Small intestine (tissue), 7 donors: Measurements from ENCODE around the gene NR1H4. TPM values are rescaled to one million over a fixed set of nuclear protein-coding genes. Genes with fewer than 3 reads are reported as not detected.
A peak's percentile ranks its signal among the peaks of the same experiment; 100 is the strongest.

Experiments
- DNase-seq, 2 donors: peaks; one replicate each; pipeline versions ENCODE4 v3.0.0 to v3.0.0-alpha.2; 2013
- FAIRE-seq: peaks from 2 replicates; lab custom pipeline; 2012; peaks lifted over from hg19 to GRCh38; lab: Jason Lieb, UNC
- H3K27ac ChIP-seq, 3 donors: one replicate each; pipeline ENCODE4 v1.5.1; 2013; ENCODE audit warnings: low read length in 2 of 3, mild to moderate bottlenecking in 2 of 3, control low read depth in 1 of 3, inconsistent platforms in 1 of 3, low read depth in 1 of 3, moderate library complexity in 1 of 3
- H3K27me3 ChIP-seq, 3 donors: one replicate each; pipeline ENCODE4 v1.6.1; 2013; ENCODE audit warnings: low read length in 3 of 3, inconsistent platforms in 1 of 3; ENCODE audit not compliant: control insufficient read depth in 3 of 3, insufficient read depth in 3 of 3
- H3K36me3 ChIP-seq, 3 donors: one replicate each; pipeline ENCODE4 v1.6.1; 2013; ENCODE audit warnings: low read length in 3 of 3, inconsistent platforms in 1 of 3, low read depth in 1 of 3, mild to moderate bottlenecking in 1 of 3, moderate library complexity in 1 of 3; ENCODE audit not compliant: control insufficient read depth in 3 of 3, insufficient read depth in 2 of 3
- H3K4me1 ChIP-seq, 3 donors: one replicate each; pipeline ENCODE4 v1.6.1; 2013; ENCODE audit warnings: low read length in 2 of 3, inconsistent platforms in 1 of 3, low read depth in 1 of 3, mild to moderate bottlenecking in 1 of 3, moderate library complexity in 1 of 3; ENCODE audit not compliant: control insufficient read depth in 3 of 3, insufficient read depth in 2 of 3
- H3K4me3 ChIP-seq, 3 donors: one replicate each; pipeline ENCODE4 v1.5.1; 2013; ENCODE audit warnings: low read length in 3 of 3, control low read depth in 1 of 3, inconsistent platforms in 1 of 3, low read depth in 1 of 3, mild to moderate bottlenecking in 1 of 3, moderate library complexity in 1 of 3
- H3K9me3 ChIP-seq, 2 donors: one replicate each; pipeline ENCODE4 v1.6.1; 2013; ENCODE audit warnings: low read depth in 1 of 2, low read length in 1 of 2; ENCODE audit not compliant: control insufficient read depth in 2 of 2, insufficient read depth in 1 of 2
- WGBS, 3 donors: extraction: QIAGEN DNeasy Blood & Tissue Kit; methylation state at CpG; one replicate each; pipeline ENCODE4 v1.1.7; 2013; 5-methylcytosine and 5-hydroxymethylcytosine counted together
- polyA plus RNA-seq, 4 donors: library from polyadenylated mRNA; stranded (reverse) in 3 of 4; unstranded in 1 of 4; fragments of 200-250 nt in 3 of 4; fragments of 120-200 nt in 1 of 4; gene quantifications; one replicate each; pipeline versions ENCODE4 v1.2.1 to v1.2.3, GENCODE V29; 2013
- donor health status: healthy with polysubstance abuse.
- donor health status: control.
- donor health status: control.
- donor health status: Bipolar disorder and iron deficiency.
- donor health status: healthy.

The NR1H4 gene
- polyA plus RNA-seq, 4 donors, result 16.5 to 139 (median 45.0) TPM

GRCh38 chr12:100521958-100522357 is 48.3 kb downstream of the NR1H4 start:
- FAIRE-seq, result no peak
- Histone ChIP-seq H3K27me3 (no peaks in the 10 kb centered on the region), H3K4me1 (peaks cover 0 to 5% (median 0%) of the 10 kb centered on the region in 3 donors), H3K4me3 (no peak overlapping the region), H3K9me3 (no peaks in the 10 kb centered on the region), H3K36me3 (peaks cover 0 to 25% (median 0%) of the 10 kb centered on the region in 3 donors), H3K27ac (no peak overlapping the region)
- DNase-seq, result no peak
- 61 to 78% (median 70%) methylated on average over 1 of the region's 1 CpG for WGBS, 3 donors

- no peak overlapping the region for H3K4me3 ChIP-seq
- H3K27ac ChIP-seq, result peak overlapping the region; percentile 22 to 80 (median 80)
- H3K4me1 ChIP-seq, result peaks cover 7 to 18% (median 8%) of the 10 kb centered on the region in 3 donors
- DNase-seq (peak; percentile 45 to 65), FAIRE-seq (no peak)
- no peaks in the 10 kb centered on the region for H3K27me3 ChIP-seq
- peaks cover 0 to 15% (median 0%) of the 10 kb centered on the region in 3 donors for H3K36me3 ChIP-seq
- H3K9me3 ChIP-seq, result no peaks in the 10 kb centered on the region
- 34 to 56% (median 46%) methylated on average over 3 of the region's 3 CpGs for WGBS, 3 donors
Observed at GRCh38 chr12:100528034-100528433, 54.4 kb downstream of the NR1H4 start.

GRCh38 chr12:100528471-100529127 is 54.9 kb downstream of the NR1H4 start:
- no peaks in the 10 kb centered on the region for H3K27me3 ChIP-seq
- peaks cover 3 to 15% (median 4%) of the 10 kb centered on the region in 3 donors for H3K36me3 ChIP-seq
- DNase-seq, result peak; percentile 56 to 86
- no peaks in the 10 kb centered on the region for H3K9me3 ChIP-seq
- WGBS, 3 donors, result 10 to 58% (median 28%) methylated on average over 1 of the region's 1 CpG
- H3K27ac ChIP-seq, result peak overlapping the region; percentile 22 to 80 (median 80)
- no peak for FAIRE-seq
- no peak overlapping the region for H3K4me3 ChIP-seq
- H3K4me1 ChIP-seq, result peaks cover 7 to 18% (median 8%) of the 10 kb centered on the region in 3 donors

GRCh38 chr12:100529756-100530350 is 56.2 kb downstream of the NR1H4 start:
- no peak overlapping the region for H3K4me3 ChIP-seq
- DNase-seq (no peak), FAIRE-seq (no peak)
- 88 to 93% (median 92%) methylated on average over 2 of the region's 2 CpGs for WGBS, 3 donors
- H3K27me3 ChIP-seq, result no peaks in the 10 kb centered on the region
- peak overlapping the region in 1 of 3 donors; percentile 80 for H3K27ac ChIP-seq
- no peaks in the 10 kb centered on the region for H3K9me3 ChIP-seq
- H3K4me1 ChIP-seq, result peaks cover 4 to 18% (median 8%) of the 10 kb centered on the region in 3 donors
- H3K36me3 ChIP-seq, result peaks cover 3 to 11% (median 4%) of the 10 kb centered on the region in 3 donors

- Histone ChIP-seq H3K4me1 (peaks cover 2 to 8% (median 8%) of the 10 kb centered on the region in 3 donors), H3K36me3 (peaks cover 4 to 8% (median 8%) of the 10 kb centered on the region in 3 donors), H3K27me3 (no peaks in the 10 kb centered on the region), H3K9me3 (no peaks in the 10 kb centered on the region), H3K27ac (no peak overlapping the region), H3K4me3 (no peak overlapping the region)
- no peak for DNase-seq
- FAIRE-seq, result no peak
- 84 to 95% (median 92%) methylated on average over 3 of the region's 3 CpGs for WGBS, 3 donors
Observed at GRCh38 chr12:100533376-100533775, 59.7 kb downstream of the NR1H4 start.

- 75 to 88% (median 83%) methylated on average over 6 of the region's 6 CpGs for WGBS, 3 donors
- no peak for DNase-seq
- Histone ChIP-seq H3K27me3 (no peaks in the 10 kb centered on the region), H3K4me3 (no peak overlapping the region), H3K27ac (no peak overlapping the region), H3K4me1 (no peaks in the 10 kb centered on the region), H3K36me3 (peaks cover 4 to 11% (median 8%) of the 10 kb centered on the region in 3 donors), H3K9me3 (no peaks in the 10 kb centered on the region)
- FAIRE-seq, result no peak
Observed at GRCh38 chr12:100534625-100535227, 61.1 kb downstream of the NR1H4 start.

GRCh38 chr12:100539202-100539601 is 65.5 kb downstream of the NR1H4 start:
- no peaks in the 10 kb centered on the region for H3K9me3 ChIP-seq
- FAIRE-seq (no peak), DNase-seq (peak in 1 of 2 donors; percentile 55)
- H3K36me3 ChIP-seq, result peaks cover 0 to 21% (median 7%) of the 10 kb centered on the region in 3 donors
- no peaks in the 10 kb centered on the region for H3K4me1 ChIP-seq
- H3K27ac ChIP-seq, result no peak overlapping the region
- no peak overlapping the region for H3K4me3 ChIP-seq
- H3K27me3 ChIP-seq, result no peaks in the 10 kb centered on the region
- 55 to 69% (median 63%) methylated on average over 2 of the region's 2 CpGs for WGBS, 3 donors

GRCh38 chr12:100544165-100544564 is 70.5 kb downstream of the NR1H4 start:
- Histone ChIP-seq H3K4me3 (no peak overlapping the region), H3K27ac (no peak overlapping the region), H3K36me3 (peaks cover 0 to 38% (median 4%) of the 10 kb centered on the region in 3 donors), H3K9me3 (no peaks in the 10 kb centered on the region), H3K4me1 (no peaks in the 10 kb centered on the region), H3K27me3 (no peaks in the 10 kb centered on the region)
- FAIRE-seq (no peak), DNase-seq (no peak)
- WGBS, 3 donors, result 91 to 94% (median 92%) methylated on average over 4 of the region's 4 CpGs
